Cortex of kidney (tissue), 1 donor: Measurements from ENCODE around the gene RGMB.

Source experiments
- DNase-seq: peaks from one replicate; lab custom pipeline; 2025; lab: John Stamatoyannopoulos, UW

RGMB gene

DNA sequence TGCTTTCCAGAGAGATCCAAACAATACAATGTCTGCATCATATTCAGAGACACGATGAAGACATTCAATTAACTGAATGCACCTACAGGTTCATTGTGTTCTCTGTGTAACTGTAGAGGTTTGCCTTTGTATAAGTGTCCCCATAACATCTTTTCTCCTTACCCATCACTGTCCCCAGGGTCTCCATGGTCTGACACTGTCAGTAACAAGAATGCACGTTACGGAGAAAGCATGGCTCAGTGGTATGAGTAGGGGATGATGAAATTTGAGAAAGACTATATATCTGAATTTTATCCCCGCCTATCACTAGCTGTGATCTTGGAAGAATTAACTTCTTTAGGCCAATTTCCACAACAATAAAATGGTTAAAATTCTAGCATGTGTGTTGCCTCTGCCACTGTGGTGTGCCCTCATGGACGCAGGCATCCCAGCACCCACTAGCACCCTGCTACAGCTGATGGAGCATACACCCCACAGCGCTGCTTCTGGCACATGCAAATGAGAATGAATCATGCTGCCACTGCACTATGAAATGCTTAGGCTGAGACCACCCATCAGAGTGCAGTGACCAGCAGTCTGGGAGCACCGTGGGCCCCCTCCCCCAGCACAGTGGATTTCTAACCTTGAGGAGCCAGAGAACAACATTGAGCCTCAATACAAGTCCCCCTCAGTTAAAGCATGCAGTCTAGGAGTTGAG, 54.3 kb downstream of the RGMB start:
- DNase-seq = no peak

DNA sequence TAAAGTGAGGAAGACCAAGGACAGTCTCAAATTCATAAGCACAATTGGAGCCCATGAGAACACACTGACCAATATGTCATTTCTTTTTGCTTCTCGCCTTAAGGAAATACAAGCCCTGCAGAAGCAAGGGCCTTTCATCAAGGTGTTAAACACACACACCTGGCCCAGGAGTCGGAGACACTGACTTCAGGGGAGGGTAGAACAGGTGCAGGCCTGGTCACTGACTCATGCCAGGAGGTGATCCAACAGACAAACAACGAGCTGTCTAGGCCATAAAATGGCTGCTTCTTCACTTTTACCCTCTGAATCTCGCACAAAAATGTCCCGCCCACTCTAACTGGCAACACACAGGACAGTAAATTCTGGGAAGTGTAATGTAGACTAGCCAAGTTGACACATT, 62.7 kb downstream of the RGMB start:
- no peak for DNase-seq

DNA sequence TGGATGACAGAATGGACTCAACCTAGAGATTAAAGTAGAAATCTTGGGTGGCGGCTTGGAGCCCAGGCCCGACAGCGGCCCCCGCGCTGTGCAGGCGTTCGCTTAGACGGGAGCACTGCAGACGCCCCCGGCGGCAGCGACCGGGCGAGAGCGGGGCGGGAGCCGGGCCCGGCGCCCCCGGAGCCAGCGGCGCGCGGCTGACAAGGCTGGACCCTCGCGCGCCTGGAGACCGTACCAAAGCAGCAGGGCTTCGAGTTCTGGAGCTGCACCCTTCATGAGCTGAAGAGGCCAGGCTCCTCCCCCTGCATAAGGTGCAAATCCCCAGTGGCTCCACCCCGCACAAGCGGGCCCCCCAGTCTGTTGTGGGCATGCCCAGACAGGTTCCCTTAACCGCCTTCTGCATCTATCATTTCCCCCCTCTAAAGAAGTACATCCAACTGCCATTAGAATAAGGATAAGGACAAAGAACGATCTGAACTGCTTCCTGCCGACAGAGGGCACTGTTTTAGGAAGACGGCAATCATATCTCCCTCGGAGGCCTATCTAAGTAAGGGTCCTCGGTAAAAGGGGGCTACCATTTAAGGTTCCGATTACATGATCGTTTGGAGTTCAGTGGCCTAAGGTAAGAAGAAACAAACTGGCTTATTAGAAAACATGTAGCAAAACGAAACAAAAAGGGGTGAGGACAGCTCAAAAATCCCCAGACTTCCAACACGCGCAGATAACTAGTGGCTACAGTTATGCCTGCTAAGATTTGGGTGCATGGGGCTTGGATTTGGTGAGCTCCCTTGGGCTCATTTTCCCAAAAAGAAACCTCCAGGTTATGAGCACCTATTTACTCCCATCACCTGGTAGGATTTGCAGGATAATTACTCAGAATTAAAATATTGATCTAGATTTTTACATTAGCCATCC, 66.3 kb downstream of the RGMB start:
- DNase-seq = no peak

DNA sequence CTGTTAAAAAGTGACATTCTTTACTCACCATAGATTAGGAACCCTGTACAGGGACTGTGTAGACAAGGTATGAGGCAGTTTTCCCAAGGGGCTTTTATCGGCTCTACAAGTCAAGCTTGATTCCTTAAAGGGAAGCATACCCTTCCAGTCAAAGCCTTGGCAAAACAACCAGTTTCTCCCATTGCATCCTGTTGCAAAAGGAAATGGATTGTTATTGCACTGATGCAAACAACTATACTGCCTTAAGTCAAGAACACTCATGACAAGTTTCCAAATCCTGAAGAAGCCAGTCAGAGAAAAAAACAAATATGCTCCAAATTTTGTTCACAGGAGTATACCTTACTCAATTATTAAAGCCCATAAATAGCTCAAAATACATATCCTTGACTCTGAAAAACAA, 67.5 kb downstream of the RGMB start:
- no peak for DNase-seq

DNA sequence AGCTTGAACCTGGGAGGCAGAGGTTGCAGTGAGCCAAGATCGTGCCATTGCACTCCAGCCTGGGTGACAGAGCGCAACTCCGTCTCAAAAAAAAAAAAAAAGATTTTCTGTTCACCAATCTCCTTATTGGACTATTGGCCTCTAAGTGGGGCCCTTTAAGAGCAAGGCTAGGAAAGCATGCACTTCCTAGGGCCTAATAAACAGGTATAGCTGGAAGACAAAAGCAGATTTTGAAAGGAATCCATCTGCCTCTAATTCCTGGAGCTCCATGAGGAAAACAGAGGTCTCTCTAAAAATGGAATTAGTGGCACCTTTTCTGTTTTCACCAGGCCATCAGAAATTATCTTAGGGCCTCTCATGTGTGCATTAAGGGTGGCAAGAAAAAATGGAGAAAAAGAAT, 70.0 kb downstream of the RGMB start:
- no peak for DNase-seq

DNA sequence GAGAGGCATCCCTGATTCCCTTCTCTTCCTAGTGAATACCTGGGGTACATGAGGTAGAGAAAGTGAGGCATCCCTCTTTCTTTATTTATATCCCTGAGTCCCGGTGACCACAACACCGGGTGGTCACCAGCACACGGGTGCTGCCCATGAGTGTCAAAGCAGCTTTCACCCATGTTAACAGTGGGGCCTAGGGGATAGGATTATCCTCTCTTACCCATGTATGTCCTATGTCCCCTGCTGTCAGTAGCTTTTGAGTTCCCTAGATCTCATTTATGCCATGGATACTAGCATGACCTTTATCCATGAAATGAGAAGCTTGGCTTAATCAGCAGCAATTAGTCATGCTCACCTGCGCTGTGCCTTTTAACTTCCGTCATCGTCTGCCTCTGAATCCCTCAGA, 71.4 kb downstream of the RGMB start:
- DNase-seq = no peak

DNA sequence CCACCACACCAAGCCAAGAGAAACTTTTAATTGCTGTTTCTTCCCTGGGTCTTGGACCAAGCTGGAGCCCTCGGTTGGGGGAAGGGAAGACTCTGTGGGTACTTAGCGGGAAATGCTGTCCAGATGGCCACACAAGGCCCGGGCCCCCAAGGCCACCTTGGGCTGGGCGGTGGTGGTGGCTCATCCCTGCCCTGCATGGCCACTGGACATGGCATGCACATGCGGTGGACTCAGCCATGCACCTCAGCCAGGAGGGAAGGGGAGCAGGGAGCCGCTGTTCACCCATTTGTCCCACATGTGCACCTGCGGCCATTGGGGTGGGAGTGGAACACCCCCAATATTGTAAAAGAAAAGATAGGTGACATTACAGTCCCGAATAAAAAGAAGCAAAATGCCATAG, 72.4 kb downstream of the RGMB start:
- DNase-seq = no peak
